ENCODE results near the gene AUH.

The AUH gene

DNA sequence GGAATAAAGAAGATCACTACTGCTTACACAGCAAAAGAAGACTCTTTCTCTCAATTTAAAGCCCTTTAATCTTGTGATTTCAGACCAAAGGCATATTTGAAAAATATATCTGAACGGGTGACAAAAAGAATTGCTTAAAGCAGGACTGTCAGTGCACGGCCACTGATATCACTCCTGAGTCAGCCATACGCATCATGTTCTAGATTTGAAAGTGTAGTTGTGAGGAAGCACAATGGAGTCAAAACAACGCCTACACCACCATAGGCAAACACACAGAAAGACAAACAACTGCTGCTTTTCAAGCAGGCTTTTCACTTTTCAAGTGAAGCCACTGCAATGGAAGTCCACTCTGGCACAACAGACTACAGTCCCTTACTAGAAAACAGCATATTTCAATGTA lies 141.7 kb downstream of the AUH start:
- H3K9me3 ChIP-seq (ENCODE audit: insufficient read depth, low read depth, low read length): no peaks in the 10 kb centered on the region
- 93% methylated on average over 4 of the region's 4 CpGs for WGBS
- no peak overlapping the region for H3K4me3 ChIP-seq (ENCODE audit: low read length)
- peaks cover 9% of the 10 kb centered on the region for H3K4me1 ChIP-seq (ENCODE audit: insufficient read depth, low read length)
- no peaks in the 10 kb centered on the region for H3K27me3 ChIP-seq (ENCODE audit: insufficient read depth, low read length)
- no peak overlapping the region for H3K9ac ChIP-seq (ENCODE audit: low read depth, low read length)
- H3K36me3 ChIP-seq (ENCODE audit: insufficient read depth, low read length): peaks cover 17% of the 10 kb centered on the region
- H3K27ac ChIP-seq (ENCODE audit: low read depth, low read length): no peak overlapping the region

GRCh38 chr9:91219557-91219956 lies 142.2 kb downstream of the AUH start:
- H3K9me3 ChIP-seq (ENCODE audit: insufficient read depth, low read depth, low read length): no peaks in the 10 kb centered on the region
- no peaks in the 10 kb centered on the region for H3K27me3 ChIP-seq (ENCODE audit: insufficient read depth, low read length)

DNA sequence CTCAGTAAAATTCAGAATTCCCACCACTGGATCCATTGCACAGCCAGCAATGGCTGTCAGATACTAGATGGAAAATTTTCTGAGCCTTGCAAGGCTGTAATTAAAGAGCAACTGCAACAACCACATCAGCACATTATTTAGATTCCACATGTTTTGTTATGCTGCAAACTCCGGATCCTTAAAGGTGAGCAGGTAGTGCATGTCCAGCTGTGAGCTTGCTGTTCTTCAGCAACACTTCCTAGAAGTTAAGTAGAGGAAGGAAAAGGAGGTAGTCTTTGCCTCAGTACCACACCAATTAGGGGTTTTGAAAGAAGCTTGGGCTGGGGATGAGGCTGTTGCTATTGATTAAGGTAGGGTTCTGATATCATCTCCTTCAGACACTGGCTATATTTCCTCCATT lies 144.3 kb downstream of the AUH start:
- no peak overlapping the region for H3K4me3 ChIP-seq (ENCODE audit: low read length)
- H3K36me3 ChIP-seq (ENCODE audit: insufficient read depth, low read length): peaks cover 21% of the 10 kb centered on the region
- no peaks in the 10 kb centered on the region for H3K9me3 ChIP-seq (ENCODE audit: insufficient read depth, low read depth, low read length)
- peaks cover 9% of the 10 kb centered on the region for H3K4me1 ChIP-seq (ENCODE audit: insufficient read depth, low read length)
- no peaks in the 10 kb centered on the region for H3K27me3 ChIP-seq (ENCODE audit: insufficient read depth, low read length)
- H3K27ac ChIP-seq (ENCODE audit: low read depth, low read length): no peak overlapping the region
- WGBS: 100% methylated on average over 1 of the region's 1 CpG
- no peak overlapping the region for H3K9ac ChIP-seq (ENCODE audit: low read depth, low read length)

More at GRCh38 chr9:91219557-91219956, 142.2 kb downstream of the AUH start:
- H3K36me3 ChIP-seq (ENCODE audit: insufficient read depth, low read length): peaks cover 17% of the 10 kb centered on the region
- 91% methylated on average over 1 of the region's 1 CpG for WGBS
- no peak overlapping the region for H3K4me3 ChIP-seq (ENCODE audit: low read length)
- H3K9ac ChIP-seq (ENCODE audit: low read depth, low read length): no peak overlapping the region
- H3K27ac ChIP-seq (ENCODE audit: low read depth, low read length): no peak overlapping the region
- H3K4me1 ChIP-seq (ENCODE audit: insufficient read depth, low read length): peaks cover 9% of the 10 kb centered on the region

DNA sequence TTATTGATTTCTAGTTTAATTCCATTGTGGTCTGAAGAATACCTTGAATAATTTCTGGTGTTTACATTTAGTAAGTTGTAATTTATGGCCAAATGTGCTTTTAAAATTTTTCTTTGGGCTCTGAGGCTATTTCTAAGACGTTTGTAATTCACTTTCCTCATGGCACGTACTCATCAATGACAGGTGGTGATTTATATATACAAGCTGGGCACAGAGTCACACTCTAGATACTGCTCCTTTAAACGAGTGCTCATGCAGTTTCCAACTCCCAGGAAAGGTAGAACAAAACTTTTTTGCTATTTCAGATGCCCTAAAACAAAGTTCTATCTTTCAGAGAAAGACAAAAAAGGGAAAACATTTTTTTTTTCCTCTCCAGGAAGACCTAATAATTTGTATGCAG lies 146.9 kb downstream of the AUH start:
- peaks cover 12% of the 10 kb centered on the region; the same call in 1 of the 2 replicates for H3K36me3 ChIP-seq (ENCODE audit: insufficient read depth, low read length)
- H3K27ac ChIP-seq (ENCODE audit: low read depth, low read length): no peak overlapping the region
- 89% methylated on average over 3 of the region's 3 CpGs for WGBS
- H3K4me1 ChIP-seq (ENCODE audit: insufficient read depth, low read length): peaks cover 9% of the 10 kb centered on the region
- no peaks in the 10 kb centered on the region for H3K27me3 ChIP-seq (ENCODE audit: insufficient read depth, low read length)
- H3K4me3 ChIP-seq (ENCODE audit: low read length): no peak overlapping the region
- H3K9me3 ChIP-seq (ENCODE audit: insufficient read depth, low read depth, low read length): no peaks in the 10 kb centered on the region
- H3K9ac ChIP-seq (ENCODE audit: low read depth, low read length): no peak overlapping the region

DNA sequence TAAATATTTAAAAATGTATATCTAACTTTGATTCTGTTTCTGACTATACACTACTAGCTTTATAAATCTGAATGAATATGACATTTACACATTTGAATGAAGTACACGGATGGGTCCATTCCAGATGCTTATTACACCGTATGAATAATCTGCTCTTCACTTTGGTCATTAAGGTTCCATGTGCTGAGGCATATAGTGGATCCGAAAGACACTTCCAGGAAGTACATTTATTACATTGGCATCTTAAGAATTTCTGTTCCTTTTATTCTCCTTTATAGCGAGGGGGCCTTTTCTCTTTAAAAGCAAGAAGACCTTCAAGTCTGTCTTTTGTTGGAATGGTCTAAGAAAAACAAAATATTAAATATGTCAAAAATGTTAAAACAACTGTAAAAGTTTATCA lies 147.6 kb downstream of the AUH start:
- Histone ChIP-seq H3K4me1 (ENCODE audit: insufficient read depth, low read length) (peaks cover 9% of the 10 kb centered on the region), H3K9ac (ENCODE audit: low read depth, low read length) (no peak overlapping the region), H3K4me3 (ENCODE audit: low read length) (no peak overlapping the region), H3K36me3 (ENCODE audit: insufficient read depth, low read length) (peaks cover 7% of the 10 kb centered on the region; the same call in 1 of the 2 replicates), H3K27ac (ENCODE audit: low read depth, low read length) (no peak overlapping the region), H3K27me3 (ENCODE audit: insufficient read depth, low read length) (no peaks in the 10 kb centered on the region), H3K9me3 (ENCODE audit: insufficient read depth, low read depth, low read length) (no peaks in the 10 kb centered on the region)
- WGBS: 98% methylated on average over 3 of the region's 4 CpGs

GRCh38 chr9:91212596-91213243 lies 149.0 kb downstream of the AUH start:
- Histone ChIP-seq H3K4me1 (ENCODE audit: insufficient read depth, low read length) (peaks cover 8% of the 10 kb centered on the region), H3K9ac (ENCODE audit: low read depth, low read length) (no peak overlapping the region), H3K36me3 (ENCODE audit: insufficient read depth, low read length) (peaks cover 5% of the 10 kb centered on the region; the same call in 1 of the 2 replicates), H3K27ac (ENCODE audit: low read depth, low read length) (no peak overlapping the region), H3K9me3 (ENCODE audit: insufficient read depth, low read depth, low read length) (no peaks in the 10 kb centered on the region), H3K27me3 (ENCODE audit: insufficient read depth, low read length) (no peaks in the 10 kb centered on the region), H3K4me3 (ENCODE audit: low read length) (no peak overlapping the region)
- WGBS: 97% methylated on average over 10 of the region's 10 CpGs

- peaks cover 5% of the 10 kb centered on the region; the same call in 1 of the 2 replicates for H3K36me3 ChIP-seq (ENCODE audit: insufficient read depth, low read length)
- H3K9ac ChIP-seq (ENCODE audit: low read depth, low read length): no peak overlapping the region
- no peak overlapping the region for H3K27ac ChIP-seq (ENCODE audit: low read depth, low read length)
- WGBS: 95% methylated on average over 5 of the region's 5 CpGs
- no peak overlapping the region for H3K4me3 ChIP-seq (ENCODE audit: low read length)
- H3K9me3 ChIP-seq (ENCODE audit: insufficient read depth, low read depth, low read length): no peaks in the 10 kb centered on the region
- H3K4me1 ChIP-seq (ENCODE audit: insufficient read depth, low read length): no peaks in the 10 kb centered on the region; the same call in 1 of the 2 replicates
- no peaks in the 10 kb centered on the region for H3K27me3 ChIP-seq (ENCODE audit: insufficient read depth, low read length)
Measured at GRCh38 chr9:91211919-91212318, 149.8 kb downstream of the AUH start.

GRCh38 chr9:91211414-91211813 lies 150.3 kb downstream of the AUH start:
- H3K9me3 ChIP-seq (ENCODE audit: insufficient read depth, low read depth, low read length): no peaks in the 10 kb centered on the region
- H3K36me3 ChIP-seq (ENCODE audit: insufficient read depth, low read length): peaks cover 5% of the 10 kb centered on the region; the same call in 1 of the 2 replicates
- H3K9ac ChIP-seq (ENCODE audit: low read depth, low read length): no peak overlapping the region
- H3K4me1 ChIP-seq (ENCODE audit: insufficient read depth, low read length): no peaks in the 10 kb centered on the region
- no peak overlapping the region for H3K27ac ChIP-seq (ENCODE audit: low read depth, low read length)
- no peaks in the 10 kb centered on the region for H3K27me3 ChIP-seq (ENCODE audit: insufficient read depth, low read length)
- WGBS: 94% methylated on average over 7 of the region's 7 CpGs
- H3K4me3 ChIP-seq (ENCODE audit: low read length): no peak overlapping the region

- Histone ChIP-seq H3K4me3 (ENCODE audit: low read length) (no peak overlapping the region), H3K27me3 (ENCODE audit: insufficient read depth, low read length) (no peaks in the 10 kb centered on the region), H3K9ac (ENCODE audit: low read depth, low read length) (no peak overlapping the region), H3K27ac (ENCODE audit: low read depth, low read length) (no peak overlapping the region), H3K4me1 (ENCODE audit: insufficient read depth, low read length) (no peaks in the 10 kb centered on the region), H3K36me3 (ENCODE audit: insufficient read depth, low read length) (peaks cover 5% of the 10 kb centered on the region; the same call in 1 of the 2 replicates), H3K9me3 (ENCODE audit: insufficient read depth, low read depth, low read length) (no peaks in the 10 kb centered on the region)
- WGBS: 97% methylated on average over 5 of the region's 6 CpGs
Measured at GRCh38 chr9:91210318-91210717, 151.4 kb downstream of the AUH start.

DNA sequence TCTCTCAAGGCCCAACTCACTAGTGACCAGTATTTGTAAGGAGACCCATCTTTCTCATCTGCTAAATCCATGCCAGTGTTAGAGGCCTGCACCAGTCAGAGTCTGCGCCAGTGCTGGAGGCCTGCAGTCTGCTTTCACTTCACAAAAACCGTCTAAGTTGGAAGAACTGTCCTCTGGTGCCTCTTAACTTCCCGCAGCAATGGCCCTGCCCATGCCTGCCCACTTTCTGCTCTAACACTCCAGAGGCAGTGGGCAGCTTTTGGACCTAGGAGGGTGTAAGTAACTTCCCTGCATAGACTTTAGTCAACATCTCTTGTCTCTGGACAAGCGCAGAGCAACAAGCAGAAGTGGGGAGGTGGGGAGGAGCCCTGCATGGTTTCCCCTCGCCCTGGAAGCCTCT lies 152.9 kb downstream of the AUH start:
- H3K4me1 ChIP-seq (ENCODE audit: insufficient read depth, low read length): no peaks in the 10 kb centered on the region
- H3K36me3 ChIP-seq (ENCODE audit: insufficient read depth, low read length): peaks cover under 1% of the 10 kb centered on the region; the same call in 1 of the 2 replicates
- 94% methylated on average over 5 of the region's 5 CpGs for WGBS
- no peaks in the 10 kb centered on the region for H3K9me3 ChIP-seq (ENCODE audit: insufficient read depth, low read depth, low read length)
- H3K9ac ChIP-seq (ENCODE audit: low read depth, low read length): no peak overlapping the region
- no peak overlapping the region for H3K4me3 ChIP-seq (ENCODE audit: low read length)
- H3K27me3 ChIP-seq (ENCODE audit: insufficient read depth, low read length): no peaks in the 10 kb centered on the region
- H3K27ac ChIP-seq (ENCODE audit: low read depth, low read length): no peak overlapping the region

DNA sequence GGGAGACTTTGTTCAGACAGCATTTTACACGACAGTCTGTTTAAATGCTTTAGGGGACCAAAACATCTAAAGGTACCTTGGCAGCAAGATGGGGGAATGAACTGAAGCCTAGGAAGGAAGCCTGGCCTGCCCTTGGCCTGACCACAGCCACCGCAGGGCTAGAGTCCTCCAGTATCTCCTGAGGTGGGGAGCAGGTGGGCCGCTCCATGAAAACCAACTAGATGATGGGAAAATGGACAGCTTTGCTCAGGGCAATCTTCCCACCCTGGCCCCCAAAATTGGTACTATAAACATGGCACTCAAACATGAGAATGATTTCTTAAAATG lies 153.3 kb downstream of the AUH start:
- no peaks in the 10 kb centered on the region for H3K9me3 ChIP-seq (ENCODE audit: insufficient read depth, low read depth, low read length)
- H3K27ac ChIP-seq (ENCODE audit: low read depth, low read length): no peak overlapping the region
- no peaks in the 10 kb centered on the region for H3K36me3 ChIP-seq (ENCODE audit: insufficient read depth, low read length)
- H3K27me3 ChIP-seq (ENCODE audit: insufficient read depth, low read length): no peaks in the 10 kb centered on the region
- H3K4me3 ChIP-seq (ENCODE audit: low read length): no peak overlapping the region
- H3K9ac ChIP-seq (ENCODE audit: low read depth, low read length): no peak overlapping the region
- 80% methylated on average over 3 of the region's 3 CpGs for WGBS
- no peaks in the 10 kb centered on the region for H3K4me1 ChIP-seq (ENCODE audit: insufficient read depth, low read length)

Measured in HUES64 (cell line).